Osteoblast (primary cell): ENCODE measurements around the gene DHX16. TPM values are rescaled to one million over a fixed set of nuclear protein-coding genes. Genes with fewer than 3 reads are reported as not detected.

Experiments used
- DNase-seq: peaks from one replicate; pipeline ENCODE4 v3.0.0; 2011; ENCODE audit warnings: low spot score, mixed read lengths; ENCODE audit not compliant: insufficient read length; ENCODE audit errors: missing footprints
- H2AFZ ChIP-seq: 2 replicates; pipeline ENCODE4 v1.6.0; 2011; ENCODE audit warnings: mild to moderate bottlenecking, low read length
- H3K27ac ChIP-seq: 2 replicates; pipeline ENCODE4 v1.5.1; 2011; ENCODE audit warnings: mild to moderate bottlenecking, low read depth, low read length, moderate library complexity
- H3K27me3 ChIP-seq: 2 replicates; pipeline ENCODE4 v1.6.0; 2012; ENCODE audit warnings: mild to moderate bottlenecking, control low read depth, inconsistent platforms, low read length, moderate library complexity; ENCODE audit not compliant: insufficient read depth
- H3K36me3 ChIP-seq: 2 replicates; pipeline ENCODE4 v1.5.1; 2011; ENCODE audit warnings: mild to moderate bottlenecking, low read length, control low read depth, moderate library complexity; ENCODE audit not compliant: insufficient read depth
- H3K4me1 ChIP-seq: 2 replicates; pipeline ENCODE4 v1.5.1; 2011; ENCODE audit warnings: mild to moderate bottlenecking, low read length, control low read depth, moderate library complexity; ENCODE audit not compliant: insufficient read depth
- H3K4me2 ChIP-seq: 2 replicates; pipeline ENCODE4 v1.6.0; 2011; ENCODE audit warnings: mild to moderate bottlenecking, low read length; ENCODE audit not compliant: insufficient read depth
- H3K4me3 ChIP-seq: fragments of 200-600 bp; sonication (generic); 3 replicates; pipeline ENCODE4 v1.5.1; 2012; ENCODE audit warnings: mild to moderate bottlenecking, low read length, inconsistent platforms; ENCODE audit not compliant: insufficient read depth
- H3K79me2 ChIP-seq: 2 replicates; pipeline ENCODE4 v1.6.0; 2012; ENCODE audit warnings: mild to moderate bottlenecking, low read length, control low read depth, inconsistent platforms; ENCODE audit not compliant: insufficient read depth
- H3K9me3 ChIP-seq: 2 replicates; pipeline ENCODE4 v1.5.1; 2011; ENCODE audit warnings: low read depth, low read length, control low read depth
- H4K20me1 ChIP-seq: 2 replicates; pipeline ENCODE4 v1.6.0; 2012; ENCODE audit warnings: mild to moderate bottlenecking, low read length, control low read depth; ENCODE audit not compliant: insufficient read depth
- CTCF ChIP-seq: IDR thresholded peaks from 2 replicates; pipeline ENCODE4 v1.5.1; 2011; ENCODE audit warnings: mild to moderate bottlenecking, low read depth, low read length, moderate library complexity; ENCODE audit errors: extremely low read depth
- total RNA-seq: library from RNA; depleted of rRNA; stranded (reverse); fragments of >200 nt; gene quantifications from 2 replicates; pipeline ENCODE4 v1.2.3, GENCODE V29; 2012

Gene DHX16
- total RNA-seq, 1 donor = 26.1 TPM

GRCh38 chr6:30640481-30640880, 32.3 kb downstream of the DHX16 start:
- Histone ChIP-seq H3K27ac (no peak overlapping the region), H3K27me3 (no peaks in the 10 kb centered on the region), H3K36me3 (peaks cover 40% of the 10 kb centered on the region), H3K9me3 (no peaks in the 10 kb centered on the region), H4K20me1 (no peaks in the 10 kb centered on the region), H3K4me1 (no peaks in the 10 kb centered on the region), H2AFZ (no peak overlapping the region), H3K4me2 (no peak overlapping the region), H3K79me2 (no peaks in the 10 kb centered on the region), H3K4me3 (no peak overlapping the region)
- no peak for TF ChIP-seq CTCF
- peak; percentile 37 for DNase-seq

- DNase-seq = no peak
- H3K79me2 ChIP-seq = no peaks in the 10 kb centered on the region
- no peaks in the 10 kb centered on the region for H3K9me3 ChIP-seq
- H3K27me3 ChIP-seq = no peaks in the 10 kb centered on the region
- H3K36me3 ChIP-seq = peaks cover 49% of the 10 kb centered on the region
- no peak overlapping the region for H3K27ac ChIP-seq
- H3K4me2 ChIP-seq = no peak overlapping the region
- H2AFZ ChIP-seq = no peak overlapping the region
- H3K4me1 ChIP-seq = no peaks in the 10 kb centered on the region
- H4K20me1 ChIP-seq = no peaks in the 10 kb centered on the region
- no peak for TF ChIP-seq CTCF
- H3K4me3 ChIP-seq = no peak overlapping the region
These were observed 37.0 kb downstream of the DHX16 start for GRCh38 chr6:30635834-30636233.

GRCh38 chr6:30626484-30627366, 46.1 kb downstream of the DHX16 start, which contains the start of gene ATAT1:
TSS of gene ATAT1 (plus strand) at chr6:30626874.
- peaks cover 10% of the 10 kb centered on the region for H3K4me1 ChIP-seq
- peak within 1 kb of the TSS; percentile 96 for H2AFZ ChIP-seq
- peak within 1 kb of the TSS; percentile 98 for H3K4me2 ChIP-seq
- H3K27ac ChIP-seq = peak within 1 kb of the TSS; percentile 82
- peaks cover 14% of the 10 kb centered on the region for H3K79me2 ChIP-seq
- peak; percentile 34 for TF ChIP-seq CTCF
- H3K36me3 ChIP-seq = peaks cover 59% of the 10 kb centered on the region
- peak within 1 kb of the TSS; percentile 91 for H3K4me3 ChIP-seq
- H4K20me1 ChIP-seq = no peaks in the 10 kb centered on the region
- peak; percentile 95 for DNase-seq
- H3K27me3 ChIP-seq = no peaks in the 10 kb centered on the region
- no peaks in the 10 kb centered on the region for H3K9me3 ChIP-seq

GRCh38 chr6:30625511-30625910, 47.3 kb downstream of the DHX16 start:
- Histone ChIP-seq H3K27ac (no peak overlapping the region), H2AFZ (no peak overlapping the region), H3K79me2 (peaks cover 14% of the 10 kb centered on the region), H4K20me1 (no peaks in the 10 kb centered on the region), H3K36me3 (peaks cover 64% of the 10 kb centered on the region), H3K4me3 (no peak overlapping the region), H3K4me1 (peaks cover 10% of the 10 kb centered on the region), H3K9me3 (no peaks in the 10 kb centered on the region), H3K27me3 (no peaks in the 10 kb centered on the region), H3K4me2 (no peak overlapping the region)
- DNase-seq = no peak
- TF ChIP-seq CTCF = no peak
